ENCODE data around the gene WDFY3.

DNA sequence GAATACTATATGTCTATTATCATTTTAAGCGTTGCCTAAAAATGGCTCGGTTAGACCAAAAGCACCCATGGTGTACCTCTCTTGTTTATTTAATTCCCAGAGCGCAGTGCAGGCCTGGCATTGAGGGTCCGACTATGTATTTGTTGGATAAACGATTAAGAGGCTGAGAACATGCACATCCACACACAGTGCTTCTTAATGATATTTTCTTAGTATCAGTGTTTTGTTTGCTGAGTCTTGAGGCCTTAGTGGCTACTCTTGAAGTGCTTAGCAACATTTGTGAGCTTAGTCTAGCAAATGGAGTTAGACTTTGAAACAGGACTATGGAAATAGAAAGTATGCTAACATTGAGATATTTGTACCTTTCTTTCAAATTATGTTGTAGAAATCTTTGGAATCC lies 339.8 kb downstream of the WDFY3 start:
- TF ChIP-seq, protein P1, sequence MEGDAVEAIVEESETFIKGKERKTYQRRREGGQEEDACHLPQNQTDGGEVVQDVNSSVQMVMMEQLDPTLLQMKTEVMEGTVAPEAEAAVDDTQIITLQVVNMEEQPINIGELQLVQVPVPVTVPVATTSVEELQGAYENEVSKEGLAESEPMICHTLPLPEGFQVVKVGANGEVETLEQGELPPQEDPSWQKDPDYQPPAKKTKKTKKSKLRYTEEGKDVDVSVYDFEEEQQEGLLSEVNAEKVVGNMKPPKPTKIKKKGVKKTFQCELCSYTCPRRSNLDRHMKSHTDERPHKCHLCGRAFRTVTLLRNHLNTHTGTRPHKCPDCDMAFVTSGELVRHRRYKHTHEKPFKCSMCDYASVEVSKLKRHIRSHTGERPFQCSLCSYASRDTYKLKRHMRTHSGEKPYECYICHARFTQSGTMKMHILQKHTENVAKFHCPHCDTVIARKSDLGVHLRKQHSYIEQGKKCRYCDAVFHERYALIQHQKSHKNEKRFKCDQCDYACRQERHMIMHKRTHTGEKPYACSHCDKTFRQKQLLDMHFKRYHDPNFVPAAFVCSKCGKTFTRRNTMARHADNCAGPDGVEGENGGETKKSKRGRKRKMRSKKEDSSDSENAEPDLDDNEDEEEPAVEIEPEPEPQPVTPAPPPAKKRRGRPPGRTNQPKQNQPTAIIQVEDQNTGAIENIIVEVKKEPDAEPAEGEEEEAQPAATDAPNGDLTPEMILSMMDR (conservative IDR thresholded peaks at IDR 0.05; ENCODE audit: low read length): no peak
- TF ChIP-seq EZH2phosphoT487 (IDR thresholded peaks at IDR 0.05; ENCODE audit: borderline replicate concordance): no peak
